GM12878 (cell line): ENCODE measurements around the gene AJM1. TPM values are rescaled to one million over a fixed set of nuclear protein-coding genes. Genes with fewer than 3 reads are reported as not detected.

Source experiments
- ATAC-seq: fragments of 200-7000 bp; cut with Tn5 transposase; 3 replicates; pipeline ENCODE4 v1.9.1; 2020; ENCODE audit warnings: mild to moderate bottlenecking, moderate library complexity
- BruUV-seq: library from RNA; stranded (reverse); fragments of 400-500 nt; replicated peaks from 2 replicates; lab custom pipeline; 2021; lab: Mats Ljungman, UMichigan
- CTCF ChIA-PET: fragments of 300-600 bp; sonication (Branson Sonifier 250); formaldehyde crosslinking; extraction: SDS; loops from one replicate; lab custom pipeline; 2021; ENCODE audit warnings: inconsistent platforms; lab: Yijun Ruan, JAX
- POLR2A ChIA-PET: fragments of 350-600 bp; formaldehyde crosslinking; extraction: SDS; loops from one replicate; lab custom pipeline; 2021; ENCODE audit warnings: inconsistent platforms; lab: Charles Lee
- RAD21 ChIA-PET: fragments of 300-600 bp; sonication (Branson Sonifier 250); formaldehyde crosslinking; loops from one replicate; lab custom pipeline; 2023; ENCODE audit warnings: antibody characterized with exemption; ENCODE audit not compliant: unreplicated experiment; lab: Charles Lee
- SMC1A ChIA-PET: fragments of 300-600 bp; sonication (Branson Sonifier 250); formaldehyde crosslinking; loops from one replicate; lab custom pipeline; 2023; ENCODE audit not compliant: unreplicated experiment, uncharacterized antibody; lab: Charles Lee
- DNase-seq: peaks from one replicate; pipeline ENCODE4 v3.0.0-alpha.2; 2011; ENCODE audit warnings: low read depth, low spot score
- FAIRE-seq: peaks from 3 replicates; lab custom pipeline; 2011; peaks lifted over from hg19 to GRCh38; lab: Jason Lieb, UNC
- H2AFZ ChIP-seq: 2 replicates; pipeline ENCODE4 v1.6.0; 2011; ENCODE audit warnings: low read depth, low read length, control low read depth; ENCODE audit not compliant: control insufficient read depth
- H3K27ac ChIP-seq: 2 replicates; pipeline ENCODE4 v1.5.1; 2011; ENCODE audit warnings: control low read depth; ENCODE audit not compliant: control insufficient read depth, insufficient read depth
- H3K27me3 ChIP-seq, 2 experiments: replicated peaks in 1 of 2; 2 replicates each; pipeline versions ENCODE4 v1.6.0 to v1.6.1; 2011; ENCODE audit warnings: low read length in 1 of 2; ENCODE audit not compliant: control insufficient read depth in 2 of 2, insufficient read depth in 2 of 2
- H3K36me3 ChIP-seq, 2 experiments: 2 replicates each; pipeline ENCODE4 v1.5.1; 2011; ENCODE audit warnings: low read length in 1 of 2; ENCODE audit not compliant: control insufficient read depth in 2 of 2, insufficient read depth in 2 of 2
- H3K4me1 ChIP-seq: 2 replicates; pipeline ENCODE4 v1.6.1; 2011; ENCODE audit warnings: mild to moderate bottlenecking, low read length, moderate library complexity, mixed read lengths; ENCODE audit not compliant: control insufficient read depth, insufficient read depth
- H3K4me2 ChIP-seq: 2 replicates; pipeline ENCODE4 v1.6.0; 2011; ENCODE audit warnings: control low read depth; ENCODE audit not compliant: control insufficient read depth, insufficient read depth
- H3K4me3 ChIP-seq: fragments of 200-600 bp; sonication (generic); 2 replicates; pipeline ENCODE4 v1.5.1; 2016
- H3K79me2 ChIP-seq: 2 replicates; pipeline ENCODE4 v1.6.0; 2011; ENCODE audit warnings: low read length; ENCODE audit not compliant: control insufficient read depth, insufficient read depth
- H3K9ac ChIP-seq: 2 replicates; pipeline ENCODE4 v1.8.0; 2011; ENCODE audit warnings: low read length, control low read depth, mixed read lengths; ENCODE audit not compliant: control insufficient read depth, insufficient read depth
- H3K9me3 ChIP-seq: replicated peaks from 3 replicates; pipeline ENCODE4 v1.5.1; 2011; ENCODE audit warnings: mild to moderate bottlenecking, low read length; ENCODE audit not compliant: control insufficient read depth, insufficient read depth
- H4K20me1 ChIP-seq: 2 replicates; pipeline ENCODE4 v1.6.0; 2011; ENCODE audit not compliant: control insufficient read depth, insufficient read depth
- IRF4 ChIP-seq: IDR thresholded peaks from 2 replicates; pipeline ENCODE4 v1.6.1; 2011; ENCODE audit warnings: low read depth, low read length
- WGBS: methylation state at CpG from one replicate; pipeline ENCODE4 v1.1.6; 2016; ENCODE audit warnings: low lambda C conversion rate; ENCODE audit not compliant: insufficient replicate concordance, insufficient coverage; ENCODE audit errors: missing lambda C conversion rate; 5-methylcytosine and 5-hydroxymethylcytosine counted together
- in situ Hi-C: fragments of 300-500 bp; cut with MboI; formaldehyde crosslinking; loops from 9 replicates; pipeline ENCODE4 v1.14.3; 2018; ENCODE audit warnings: mixed read lengths
- intact Hi-C: fragments of 100-400 bp; cut with micrococcal nuclease; formaldehyde crosslinking; loops from one replicate; pipeline ENCODE4 v1.14.2; 2022; ENCODE audit not compliant: unreplicated experiment
- polyA plus RNA-seq, 11 experiments: library from polyadenylated mRNA; depleted of rRNA in 4 of 11; unstranded in 6 of 11; stranded (reverse) in 5 of 11; fragments of >200 nt; fragmentation: Nextera tagmentation in 4 of 11; fragmentation: Illumina TruSeq in 1 of 11; extraction: Ambion mirVana in 4 of 11; extraction: Trizol in 1 of 11; gene quantifications; 1 replicate in 1 of 11; 2 replicates in 10 of 11; pipeline versions ENCODE4 v1.2.1 to v1.2.3, GENCODE V29; 2011 to 2016; ENCODE audit warnings: inconsistent platforms in 2 of 11, missing spikeins in 2 of 11, low read depth in 1 of 11
- total RNA-seq, 4 experiments: library from RNA; depleted of rRNA in 3 of 4; stranded (reverse); fragments of >200 nt in 3 of 4; fragmentation: Illumina TruSeq in 1 of 4; extraction: Trizol in 1 of 4; gene quantifications; 2 replicates each; pipeline versions ENCODE4 v1.2.1 to v1.2.3, GENCODE V29; 2013 to 2021
- TF ChIP-seq, protein P1 (sequence below): fragments of 450-650 bp; IDR thresholded peaks from 2 replicates; pipeline ENCODE4 v1.6.1; 2016; ENCODE audit warnings: mild to moderate bottlenecking
- TF ChIP-seq, protein P2 (sequence below), 3 experiments: IDR thresholded peaks in 2 of 3; conservative IDR thresholded peaks in 1 of 3; 2 replicates each; pipeline ENCODE4 v1.5.1; 2011; ENCODE audit warnings: low read depth in 3 of 3, low read length in 3 of 3, mild to moderate bottlenecking in 3 of 3, control low read depth in 2 of 3, moderate library complexity in 2 of 3, inconsistent platforms in 1 of 3, mixed read lengths in 1 of 3; ENCODE audit not compliant: control insufficient read depth in 2 of 3, insufficient read depth in 1 of 3; ENCODE audit errors: extremely low read depth in 1 of 3

The AJM1 gene
- total and polyA plus RNA-seq, 10 of the 15 experiments (the other 5 are each of a cell fraction or from before 2014, with no cell fraction given): 0.06 to 2.5 (median 1.0) TPM; not detected in 2

GRCh38 chr9:136856541-136857141 is 14.4 kb downstream of the AJM1 start:
- no peaks in the 10 kb centered on the region for H3K27me3 ChIP-seq
- intact Hi-C loops: no loop called here
- 58% methylated on average over 14 of the region's 14 CpGs for WGBS
- H3K9me3 ChIP-seq: no peaks in the 10 kb centered on the region
- RAD21 ChIA-PET: no interaction called here
- H3K4me3 ChIP-seq: no peak overlapping the region
- POLR2A ChIA-PET: interaction anchor here (0.8 kb wide), 1 partner anchor 16 kb away, joined by 5 read pairs; no protein-coding TSS in a partner anchor
- no peaks in the 10 kb centered on the region for H3K4me1 ChIP-seq
- no peak overlapping the region for H3K27ac ChIP-seq
- in situ Hi-C loops: no loop called here
- peaks cover 0 to 6% of the 10 kb centered on the region in 2 experiments; a peak in 2 of 4 replicates for H3K36me3 ChIP-seq
- no peaks in the 10 kb centered on the region for H4K20me1 ChIP-seq
- TF ChIP-seq, protein P1, sequence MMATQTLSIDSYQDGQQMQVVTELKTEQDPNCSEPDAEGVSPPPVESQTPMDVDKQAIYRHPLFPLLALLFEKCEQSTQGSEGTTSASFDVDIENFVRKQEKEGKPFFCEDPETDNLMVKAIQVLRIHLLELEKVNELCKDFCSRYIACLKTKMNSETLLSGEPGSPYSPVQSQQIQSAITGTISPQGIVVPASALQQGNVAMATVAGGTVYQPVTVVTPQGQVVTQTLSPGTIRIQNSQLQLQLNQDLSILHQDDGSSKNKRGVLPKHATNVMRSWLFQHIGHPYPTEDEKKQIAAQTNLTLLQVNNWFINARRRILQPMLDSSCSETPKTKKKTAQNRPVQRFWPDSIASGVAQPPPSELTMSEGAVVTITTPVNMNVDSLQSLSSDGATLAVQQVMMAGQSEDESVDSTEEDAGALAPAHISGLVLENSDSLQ: no peak
- TF ChIP-seq, protein P2, sequence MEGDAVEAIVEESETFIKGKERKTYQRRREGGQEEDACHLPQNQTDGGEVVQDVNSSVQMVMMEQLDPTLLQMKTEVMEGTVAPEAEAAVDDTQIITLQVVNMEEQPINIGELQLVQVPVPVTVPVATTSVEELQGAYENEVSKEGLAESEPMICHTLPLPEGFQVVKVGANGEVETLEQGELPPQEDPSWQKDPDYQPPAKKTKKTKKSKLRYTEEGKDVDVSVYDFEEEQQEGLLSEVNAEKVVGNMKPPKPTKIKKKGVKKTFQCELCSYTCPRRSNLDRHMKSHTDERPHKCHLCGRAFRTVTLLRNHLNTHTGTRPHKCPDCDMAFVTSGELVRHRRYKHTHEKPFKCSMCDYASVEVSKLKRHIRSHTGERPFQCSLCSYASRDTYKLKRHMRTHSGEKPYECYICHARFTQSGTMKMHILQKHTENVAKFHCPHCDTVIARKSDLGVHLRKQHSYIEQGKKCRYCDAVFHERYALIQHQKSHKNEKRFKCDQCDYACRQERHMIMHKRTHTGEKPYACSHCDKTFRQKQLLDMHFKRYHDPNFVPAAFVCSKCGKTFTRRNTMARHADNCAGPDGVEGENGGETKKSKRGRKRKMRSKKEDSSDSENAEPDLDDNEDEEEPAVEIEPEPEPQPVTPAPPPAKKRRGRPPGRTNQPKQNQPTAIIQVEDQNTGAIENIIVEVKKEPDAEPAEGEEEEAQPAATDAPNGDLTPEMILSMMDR (IDR thresholded peaks at IDR 0.05 in 2 of 3, conservative IDR thresholded peaks at IDR 0.05 in 1 of 3; ENCODE audit: control insufficient read depth in 2 of 3, extremely low read depth in 1 of 3, insufficient read depth in 1 of 3, low read depth in 3 of 3, low read length in 3 of 3): 0 out of 6 replicates have a peak, but pooled peaks of 1 of the 3 experiments have one; percentile 18
- TF ChIP-seq IRF4: no peak
- H3K4me2 ChIP-seq: no peak overlapping the region
- no TSS peak for BruUV-seq
- H3K9ac ChIP-seq: no peak overlapping the region
- FAIRE-seq: no peak
- CTCF ChIA-PET: no interaction called here
- no peak for ATAC-seq
- DNase-seq: no peak
- SMC1A ChIA-PET: no interaction called here
- H2AFZ ChIP-seq: no peak overlapping the region
- no peaks in the 10 kb centered on the region for H3K79me2 ChIP-seq
